HG03103 (cell line): Measurements from ENCODE around the gene CIBAR2.
"Not testable (repeated sequence)": the region's sequence is repeated elsewhere in the genome, so short reads cannot be mapped to it uniquely, and the experiment has no call there.

Source experiments
- ATAC-seq: cut with Tn5 transposase; IDR thresholded peaks from one replicate; pipeline ENCODE4 v1.9.1; 2021; ENCODE audit warnings: low read depth; ENCODE audit not compliant: unreplicated experiment

Gene CIBAR2

GRCh38 chr16:85068746-85069145 is 43.5 kb downstream of the CIBAR2 start:
- ATAC-seq = no peak

GRCh38 chr16:85067426-85067825 is 44.8 kb downstream of the CIBAR2 start:
- ATAC-seq = no peak

- no peak for ATAC-seq
Measured at GRCh38 chr16:85067024-85067423, 45.2 kb downstream of the CIBAR2 start.

- no peak for ATAC-seq
Measured at GRCh38 chr16:85066346-85066885, 45.9 kb downstream of the CIBAR2 start.

GRCh38 chr16:85065099-85065498 is 47.2 kb downstream of the CIBAR2 start:
- no peak for ATAC-seq

- ATAC-seq = no peak
Measured at GRCh38 chr16:85064186-85064585, 48.1 kb downstream of the CIBAR2 start.

GRCh38 chr16:85062845-85063244 is 49.4 kb downstream of the CIBAR2 start:
- ATAC-seq = no peak

GRCh38 chr16:85062323-85062722 is 49.9 kb downstream of the CIBAR2 start:
- no peak for ATAC-seq

GRCh38 chr16:85061566-85061965 is 50.7 kb downstream of the CIBAR2 start:
- no peak for ATAC-seq

GRCh38 chr16:85058909-85059308 is 53.4 kb downstream of the CIBAR2 start:
- ATAC-seq = no peak

GRCh38 chr16:85057948-85058347 is 54.3 kb downstream of the CIBAR2 start:
- ATAC-seq = no peak

GRCh38 chr16:85057212-85057889 is 54.9 kb downstream of the CIBAR2 start:
- ATAC-seq = no peak

GRCh38 chr16:85056211-85056748 is 56.0 kb downstream of the CIBAR2 start:
- ATAC-seq = no peak

GRCh38 chr16:85055493-85056210 is 56.6 kb downstream of the CIBAR2 start:
- peak; percentile 89 for ATAC-seq

- peak; percentile 5 for ATAC-seq
Measured at GRCh38 chr16:85054948-85055492, 57.3 kb downstream of the CIBAR2 start.

- not testable (repeated sequence) for ATAC-seq
Measured at GRCh38 chr16:85054321-85054720, 58.0 kb downstream of the CIBAR2 start.

- no peak for ATAC-seq
Measured at GRCh38 chr16:85052536-85052935, 59.7 kb downstream of the CIBAR2 start.

GRCh38 chr16:85051683-85052082 is 60.6 kb downstream of the CIBAR2 start:
- ATAC-seq = no peak

- no peak for ATAC-seq
Measured at GRCh38 chr16:85051067-85051581, 61.1 kb downstream of the CIBAR2 start.

- ATAC-seq = no peak
Measured at GRCh38 chr16:85049706-85050305, 62.5 kb downstream of the CIBAR2 start.
